ENCODE measurements around the gene RARS1. TPM values are rescaled to one million over a fixed set of nuclear protein-coding genes. Genes with fewer than 3 reads are reported as not detected.

RARS1 gene
- total RNA-seq, 1 donor from 2014 or later: 56.6 TPM

- no peaks in the 10 kb centered on the region for H3K27me3 ChIP-seq
- intact Hi-C loops (cut with DNase I): no loop called here
- H3K4me1 ChIP-seq: peaks cover 5% of the 10 kb centered on the region
- H3K9me3 ChIP-seq: no peaks in the 10 kb centered on the region
- H3K27ac ChIP-seq: no peak overlapping the region
- no peak for TF ChIP-seq CTCF (IDR thresholded peaks at IDR 0.05)
- ATAC-seq (no peak), DNase-seq (no peak)
- no peak overlapping the region for H3K4me3 ChIP-seq
- no peaks in the 10 kb centered on the region for H3K36me3 ChIP-seq
Measured at GRCh38 chr5:168481330-168481788, 4.9 kb upstream of the RARS1 start.

GRCh38 chr5:168482361-168482760 is 3.9 kb upstream of the RARS1 start:
- H3K27me3 ChIP-seq: no peaks in the 10 kb centered on the region
- no peaks in the 10 kb centered on the region for H3K36me3 ChIP-seq

GRCh38 chr5:168489059-168489458 is 2.8 kb downstream of the RARS1 start:
- DNase-seq: no peak
- H3K4me1 ChIP-seq: peaks cover 13% of the 10 kb centered on the region
- H3K9me3 ChIP-seq: no peaks in the 10 kb centered on the region
- no peak overlapping the region for H3K4me3 ChIP-seq
- H3K27me3 ChIP-seq: no peaks in the 10 kb centered on the region
- intact Hi-C loops (cut with DNase I): no loop called here
- no peak overlapping the region for H3K27ac ChIP-seq
- H3K36me3 ChIP-seq: peaks cover 61% of the 10 kb centered on the region
- no peak for ATAC-seq
- no peak for TF ChIP-seq CTCF (IDR thresholded peaks at IDR 0.05)

More at GRCh38 chr5:168482361-168482760, 3.9 kb upstream of the RARS1 start:
- H3K27ac ChIP-seq: no peak overlapping the region
- no peak overlapping the region for H3K4me3 ChIP-seq
- ATAC-seq (no peak), DNase-seq (no peak)
- TF ChIP-seq CTCF (IDR thresholded peaks at IDR 0.05): no peak
- intact Hi-C loops (cut with DNase I): no loop called here
- no peaks in the 10 kb centered on the region for H3K9me3 ChIP-seq
- peaks cover 8% of the 10 kb centered on the region for H3K4me1 ChIP-seq

GRCh38 chr5:168494057-168494555 is 7.8 kb downstream of the RARS1 start:
- H3K4me3 ChIP-seq: no peak overlapping the region
- H3K9me3 ChIP-seq: no peaks in the 10 kb centered on the region
- TF ChIP-seq CTCF (IDR thresholded peaks at IDR 0.05): no peak
- H3K4me1 ChIP-seq: no peaks in the 10 kb centered on the region
- intact Hi-C loops (cut with DNase I): no loop called here
- H3K36me3 ChIP-seq: peaks cover 99% of the 10 kb centered on the region
- H3K27me3 ChIP-seq: no peaks in the 10 kb centered on the region
- no peak overlapping the region for H3K27ac ChIP-seq
- DNase-seq (no peak), ATAC-seq (no peak)

GRCh38 chr5:168502563-168503237 is 16.4 kb downstream of the RARS1 start:
- Histone ChIP-seq H3K4me1 (no peaks in the 10 kb centered on the region), H3K4me3 (no peak overlapping the region), H3K27ac (no peak overlapping the region), H3K36me3 (peaks cover 99% of the 10 kb centered on the region), H3K9me3 (no peaks in the 10 kb centered on the region), H3K27me3 (no peaks in the 10 kb centered on the region)
- no peak for DNase-seq
- ATAC-seq: no peak
- intact Hi-C loops (cut with DNase I): no loop called here
- TF ChIP-seq CTCF (IDR thresholded peaks at IDR 0.05): no peak

Data from upper lobe of right lung (tissue), 1 donor.